Pancreas (tissue), 10 donors: ENCODE measurements around the gene CDK14. TPM values are rescaled to one million over a fixed set of nuclear protein-coding genes. Genes with fewer than 3 reads are reported as not detected.

Experiments
- ATAC-seq, 4 donors: fragments of 200-7000 bp; cut with Tn5 transposase; one replicate each; pipeline versions ENCODE4 v1.8.0 to v1.9.1; 2020; ENCODE audit warnings: mild to moderate bottlenecking in 4 of 4, moderate library complexity in 4 of 4
- DNase-seq, 6 donors: peaks; one replicate each; pipeline ENCODE4 v3.0.0-alpha.2; 2020
- FAIRE-seq: peaks from 2 replicates; lab custom pipeline; 2012; peaks lifted over from hg19 to GRCh38; lab: Jason Lieb, UNC
- H3K27ac ChIP-seq, 4 donors: fragments of 200-600 bp; sonication (generic); 1 replicate in 3 of 4; 2 replicates in 1 of 4; pipeline versions ENCODE4 v1.5.0 to v1.8.0; 2020
- H3K27me3 ChIP-seq, 4 donors: fragments of 200-600 bp; one replicate each; pipeline ENCODE4 v1.8.0; 2021
- H3K36me3 ChIP-seq, 3 donors: fragments of 200-600 bp; sonication (generic) in 1 of 3; one replicate each; pipeline versions ENCODE4 v1.5.0 to v1.8.0; 2020 to 2021
- H3K4me1 ChIP-seq, 3 donors: fragments of 200-600 bp; one replicate each; pipeline ENCODE4 v1.8.0; 2021
- H3K4me3 ChIP-seq, 4 donors: fragments of 200-600 bp; sonication (generic) in 2 of 4; one replicate each; pipeline versions ENCODE4 v1.5.0 to v1.8.0; 2020 to 2021
- H3K9me3 ChIP-seq, 4 donors: fragments of 200-600 bp; one replicate each; pipeline ENCODE4 v1.8.0; 2021
- CTCF ChIP-seq, 4 donors: fragments of 200-600 bp; sonication (generic) in 3 of 4; IDR thresholded peaks; one replicate each; pipeline versions ENCODE4 v1.5.0 to v1.8.0; 2021; ENCODE audit warnings: antibody characterized with exemption in 4 of 4
- WGBS, 2 donors: extraction: QIAGEN DNeasy Blood & Tissue Kit; methylation state at CpG; one replicate each; pipeline ENCODE4 v1.1.7; 2013; 5-methylcytosine and 5-hydroxymethylcytosine counted together
- intact Hi-C, 3 donors: fragments of 100-400 bp; cut with DNase I; formaldehyde crosslinking; loops; one replicate each; pipeline versions ENCODE4 v1.11.1 to v1.14.2; 2022
- polyA plus RNA-seq, 2 donors: library from polyadenylated mRNA; stranded (reverse); fragments of 200-250 nt; gene quantifications; one replicate each; pipeline ENCODE4 v1.2.3, GENCODE V29; 2013
- total RNA-seq, 6 donors: library from RNA; stranded (reverse); fragmentation: NEBNext Ultra II Directional in 4 of 6; extraction: Animal tissue kit (Norgen Biotek cat#: 25700) in 4 of 6; gene quantifications; one replicate each; pipeline versions ENCODE4 v1.2.1 to v1.2.4, GENCODE V29; 2021 to 2023
- donor health status: healthy with polysubstance abuse.
- donor health status: DM: no; HTN: no; CAD: no; lungs with moderate emphysema.
- donor health status: DM: no; HTN: no; CAD: no.
- donor health status: control.
- donor health status: control.
- donor health status: Bipolar disorder and iron deficiency.
- donor health status: DM: yes; HTN: yes; CAD: no.
- donor health status: DM: no; HTN: no; CAD: no.
- donor health status: DM: no; HTN: no; CAD: no.
- donor health status: DM: yes; HTN: yes; CAD: no.

The CDK14 gene
- total and polyA plus RNA-seq, 8 donors: 4.5 to 48.3 (median 24.7) TPM

- no peak for ATAC-seq
- WGBS, 2 donors: 92 to 96% methylated on average over 1 of the region's 1 CpG
- H3K36me3 ChIP-seq: no peaks in the 10 kb centered on the region
- H3K4me3 ChIP-seq: no peak overlapping the region
- H3K27me3 ChIP-seq: no peaks in the 10 kb centered on the region
- intact Hi-C loops: no loop called here
- H3K9me3 ChIP-seq: no peaks in the 10 kb centered on the region
- peaks cover 0 to 8% (median 8%) of the 10 kb centered on the region in 3 donors for H3K4me1 ChIP-seq
- no peak overlapping the region for H3K27ac ChIP-seq
- TF ChIP-seq CTCF (IDR thresholded peaks at IDR 0.05): no peak
- no peak for FAIRE-seq
- DNase-seq: no peak
These were observed 93.1 kb downstream of the CDK14 start for GRCh38 chr7:90689260-90689659.

- Histone ChIP-seq H3K36me3 (no peaks in the 10 kb centered on the region), H3K4me1 (peaks cover 0 to 8% (median 8%) of the 10 kb centered on the region in 3 donors), H3K9me3 (no peaks in the 10 kb centered on the region), H3K27ac (no peak overlapping the region), H3K4me3 (no peak overlapping the region), H3K27me3 (no peaks in the 10 kb centered on the region)
- FAIRE-seq (no peak), ATAC-seq (no peak), DNase-seq (no peak)
- WGBS, 2 donors: 92 to 93% methylated on average over 3 of the region's 3 CpGs
- no peak for TF ChIP-seq CTCF (IDR thresholded peaks at IDR 0.05)
- intact Hi-C loops: no loop called here
These were observed 94.2 kb downstream of the CDK14 start for GRCh38 chr7:90690159-90690858.

GRCh38 chr7:90692396-90692795 lies 96.3 kb downstream of the CDK14 start:
- ATAC-seq (no peak), DNase-seq (no peak), FAIRE-seq (no peak)
- peaks cover 0 to 7% (median 4%) of the 10 kb centered on the region in 3 donors for H3K4me1 ChIP-seq
- H3K27ac ChIP-seq: no peak overlapping the region
- no peaks in the 10 kb centered on the region for H3K9me3 ChIP-seq
- H3K36me3 ChIP-seq: no peaks in the 10 kb centered on the region
- no peaks in the 10 kb centered on the region for H3K27me3 ChIP-seq
- no peak overlapping the region for H3K4me3 ChIP-seq
- 59 to 62% methylated on average over 3 of the region's 3 CpGs for WGBS, 2 donors
- intact Hi-C loops: no loop called here
- TF ChIP-seq CTCF (IDR thresholded peaks at IDR 0.05): no peak

GRCh38 chr7:90692947-90693346 lies 96.8 kb downstream of the CDK14 start:
- FAIRE-seq (no peak), ATAC-seq (no peak), DNase-seq (no peak)
- no peaks in the 10 kb centered on the region for H3K27me3 ChIP-seq
- H3K4me3 ChIP-seq: no peak overlapping the region
- intact Hi-C loops: no loop called here
- no peaks in the 10 kb centered on the region for H3K36me3 ChIP-seq
- TF ChIP-seq CTCF (IDR thresholded peaks at IDR 0.05): no peak
- H3K27ac ChIP-seq: no peak overlapping the region
- no peaks in the 10 kb centered on the region for H3K9me3 ChIP-seq
- H3K4me1 ChIP-seq: peaks cover 0 to 2% (median 0%) of the 10 kb centered on the region in 3 donors
- 89 to 94% methylated on average over 1 of the region's 1 CpG for WGBS, 2 donors

GRCh38 chr7:90693939-90694338 lies 97.8 kb downstream of the CDK14 start:
- no peak for FAIRE-seq
- no peak for DNase-seq
- H3K27me3 ChIP-seq: no peaks in the 10 kb centered on the region
- H3K27ac ChIP-seq: no peak overlapping the region
- ATAC-seq: no peak
- no peaks in the 10 kb centered on the region for H3K9me3 ChIP-seq
- no peak for TF ChIP-seq CTCF (IDR thresholded peaks at IDR 0.05)
- intact Hi-C loops: no loop called here
- no peaks in the 10 kb centered on the region for H3K36me3 ChIP-seq
- no peak overlapping the region for H3K4me3 ChIP-seq
- peaks cover 0 to 4% (median 0%) of the 10 kb centered on the region in 3 donors for H3K4me1 ChIP-seq
